DND-41 (cell line): ENCODE data around the gene SYNE2.

Experiments used
- EZH2 ChIP-seq: IDR thresholded peaks from 3 replicates; pipeline ENCODE4 v1.6.1; 2012; ENCODE audit warnings: borderline replicate concordance, low read depth, mild to moderate bottlenecking, moderate library complexity, low read length, inconsistent platforms; ENCODE audit not compliant: severe bottlenecking
- TF ChIP-seq, protein P1 (sequence below): IDR thresholded peaks from 2 replicates; pipeline ENCODE4 v1.5.1; 2012; ENCODE audit warnings: borderline replicate concordance, low read length, moderate library complexity, mild to moderate bottlenecking; ENCODE audit not compliant: poor library complexity, severe bottlenecking; ENCODE audit errors: extremely low read depth

DNA sequence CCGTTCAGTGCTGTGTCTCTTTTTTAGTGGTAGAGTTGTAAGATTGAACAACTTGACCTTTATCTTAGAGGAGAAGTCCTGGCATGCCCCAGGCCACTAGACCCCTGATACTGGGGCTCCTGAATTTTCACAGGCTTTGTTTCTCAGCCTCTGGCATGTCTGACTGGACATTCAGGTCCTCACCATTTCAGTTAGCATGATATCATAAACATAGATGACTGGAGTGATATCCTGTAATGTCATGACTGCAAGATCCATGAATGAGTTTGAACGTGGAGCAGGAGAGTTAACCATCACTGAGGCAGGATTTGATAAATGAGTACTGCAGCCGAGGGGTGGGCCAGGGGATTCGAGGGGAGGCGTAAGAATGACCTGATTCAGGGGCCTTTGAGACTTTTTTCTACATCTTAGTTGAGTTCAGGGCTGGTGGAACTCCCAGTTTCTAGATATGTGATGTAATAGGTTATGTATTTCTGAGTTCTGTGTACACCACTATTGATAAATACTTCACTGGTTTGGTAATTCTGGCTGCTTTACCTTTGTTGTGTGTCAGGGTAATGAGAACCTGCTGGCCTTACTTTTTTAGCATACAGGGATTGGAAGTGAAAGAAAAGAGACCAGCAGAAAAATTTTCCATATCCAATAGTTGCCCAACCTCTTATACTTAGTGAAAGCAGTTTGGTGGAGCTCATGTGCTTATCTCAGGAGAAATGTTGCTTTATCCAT, 217.0 kb downstream of the SYNE2 start:
- TF ChIP-seq, protein P1, sequence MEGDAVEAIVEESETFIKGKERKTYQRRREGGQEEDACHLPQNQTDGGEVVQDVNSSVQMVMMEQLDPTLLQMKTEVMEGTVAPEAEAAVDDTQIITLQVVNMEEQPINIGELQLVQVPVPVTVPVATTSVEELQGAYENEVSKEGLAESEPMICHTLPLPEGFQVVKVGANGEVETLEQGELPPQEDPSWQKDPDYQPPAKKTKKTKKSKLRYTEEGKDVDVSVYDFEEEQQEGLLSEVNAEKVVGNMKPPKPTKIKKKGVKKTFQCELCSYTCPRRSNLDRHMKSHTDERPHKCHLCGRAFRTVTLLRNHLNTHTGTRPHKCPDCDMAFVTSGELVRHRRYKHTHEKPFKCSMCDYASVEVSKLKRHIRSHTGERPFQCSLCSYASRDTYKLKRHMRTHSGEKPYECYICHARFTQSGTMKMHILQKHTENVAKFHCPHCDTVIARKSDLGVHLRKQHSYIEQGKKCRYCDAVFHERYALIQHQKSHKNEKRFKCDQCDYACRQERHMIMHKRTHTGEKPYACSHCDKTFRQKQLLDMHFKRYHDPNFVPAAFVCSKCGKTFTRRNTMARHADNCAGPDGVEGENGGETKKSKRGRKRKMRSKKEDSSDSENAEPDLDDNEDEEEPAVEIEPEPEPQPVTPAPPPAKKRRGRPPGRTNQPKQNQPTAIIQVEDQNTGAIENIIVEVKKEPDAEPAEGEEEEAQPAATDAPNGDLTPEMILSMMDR = no peak
- no peak for TF ChIP-seq EZH2
